Measurements from ENCODE around the gene TPM2. TPM values are rescaled to one million over a fixed set of nuclear protein-coding genes. Genes with fewer than 3 reads are reported as not detected.

The TPM2 gene
- total and polyA plus RNA-seq, 9 of the 15 experiments (the other 6 are each of a cell fraction or from before 2014, with no cell fraction given) = 0.28 to 16.1 (median 4.5) TPM

GRCh38 chr9:35686222-35687203, 3.2 kb downstream of the TPM2 start:
- H3K4me1 ChIP-seq (replicated peaks in 1 of 2; ENCODE audit: control insufficient read depth in 2 of 2, insufficient read depth in 2 of 2, low read length in 2 of 2) = peaks cover 11 to 23% of the 10 kb centered on the region in 2 experiments; a peak in 4 of 5 replicates
- no peak for TF ChIP-seq JUNB (CRISPR knock-in tag; conservative IDR thresholded peaks at IDR 0.05)
- no peak for TF ChIP-seq ZNF354B (CRISPR knock-in tag; IDR thresholded peaks at IDR 0.05)
- no peak for TF ChIP-seq EHMT2 (IDR thresholded peaks at IDR 0.05)
- no peak for TF ChIP-seq ATF1 (CRISPR knock-in tag; IDR thresholded peaks at IDR 0.05)
- TF ChIP-seq ATF1 (tag; IDR thresholded peaks at IDR 0.05) = no peak
- no peak for TF ChIP-seq PRMT5 (CRISPR knock-in tag; IDR thresholded peaks at IDR 0.05)
- TF ChIP-seq ZC3H8 (IDR thresholded peaks at IDR 0.05) = no peak
- no peak for TF ChIP-seq TOE1 (IDR thresholded peaks at IDR 0.05; ENCODE audit: borderline replicate concordance)
- no peak for TF ChIP-seq TOE1 (CRISPR knock-in tag; IDR thresholded peaks at IDR 0.05; ENCODE audit: borderline replicate concordance, low read depth)
- TF ChIP-seq U2AF2 (optimal IDR thresholded peaks at IDR 0.05; ENCODE audit: low read depth, low read length) = no peak
- TF ChIP-seq HNRNPLL (IDR thresholded peaks at IDR 0.05; ENCODE audit: low read depth, low read length, poor library complexity, severe bottlenecking) = no peak
- no peak for TF ChIP-seq JUND (IDR thresholded peaks at IDR 0.05; ENCODE audit: borderline replicate concordance, low read depth, low read length)
- TF ChIP-seq JUND (tag; IDR thresholded peaks at IDR 0.05; ENCODE audit: borderline replicate concordance, low read depth, low read length) = no peak
- TF ChIP-seq ZEB2 (IDR thresholded peaks at IDR 0.05) = no peak
- TF ChIP-seq, protein P1, sequence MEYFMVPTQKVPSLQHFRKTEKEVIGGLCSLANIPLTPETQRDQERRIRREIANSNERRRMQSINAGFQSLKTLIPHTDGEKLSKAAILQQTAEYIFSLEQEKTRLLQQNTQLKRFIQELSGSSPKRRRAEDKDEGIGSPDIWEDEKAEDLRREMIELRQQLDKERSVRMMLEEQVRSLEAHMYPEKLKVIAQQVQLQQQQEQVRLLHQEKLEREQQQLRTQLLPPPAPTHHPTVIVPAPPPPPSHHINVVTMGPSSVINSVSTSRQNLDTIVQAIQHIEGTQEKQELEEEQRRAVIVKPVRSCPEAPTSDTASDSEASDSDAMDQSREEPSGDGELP (CRISPR knock-in tag; IDR thresholded peaks at IDR 0.05; ENCODE audit: borderline replicate concordance) = no peak
- no peak for TF ChIP-seq E2F5 (CRISPR knock-in tag; IDR thresholded peaks at IDR 0.05)
- no peak for TF ChIP-seq ZNF146 (CRISPR knock-in tag; IDR thresholded peaks at IDR 0.05; ENCODE audit: unreplicated experiment)
- no peak for TF ChIP-seq BMI1 (IDR thresholded peaks at IDR 0.05; ENCODE audit: low read length)
- TF ChIP-seq ETV5 (CRISPR knock-in tag; IDR thresholded peaks at IDR 0.05; ENCODE audit: low read depth) = no peak
- no peak for TF ChIP-seq MEIS2 (IDR thresholded peaks at IDR 0.05; ENCODE audit: partially characterized antibody)
- no peak for TF ChIP-seq ZNF3 (CRISPR knock-in tag; IDR thresholded peaks at IDR 0.05)
- TF ChIP-seq, protein P2, sequence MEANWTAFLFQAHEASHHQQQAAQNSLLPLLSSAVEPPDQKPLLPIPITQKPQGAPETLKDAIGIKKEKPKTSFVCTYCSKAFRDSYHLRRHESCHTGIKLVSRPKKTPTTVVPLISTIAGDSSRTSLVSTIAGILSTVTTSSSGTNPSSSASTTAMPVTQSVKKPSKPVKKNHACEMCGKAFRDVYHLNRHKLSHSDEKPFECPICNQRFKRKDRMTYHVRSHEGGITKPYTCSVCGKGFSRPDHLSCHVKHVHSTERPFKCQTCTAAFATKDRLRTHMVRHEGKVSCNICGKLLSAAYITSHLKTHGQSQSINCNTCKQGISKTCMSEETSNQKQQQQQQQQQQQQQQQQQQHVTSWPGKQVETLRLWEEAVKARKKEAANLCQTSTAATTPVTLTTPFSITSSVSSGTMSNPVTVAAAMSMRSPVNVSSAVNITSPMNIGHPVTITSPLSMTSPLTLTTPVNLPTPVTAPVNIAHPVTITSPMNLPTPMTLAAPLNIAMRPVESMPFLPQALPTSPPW (CRISPR knock-in tag; IDR thresholded peaks at IDR 0.05) = no peak
- H3K4me2 ChIP-seq (ENCODE audit: insufficient read depth, low read length) = no peak overlapping the region
- H3K4me3 ChIP-seq = no peak overlapping the region
- 70% methylated on average over 11 of the region's 11 CpGs for WGBS (ENCODE audit: insufficient coverage, low coverage, missing lambda C conversion rate)
- no peaks in the 10 kb centered on the region for H3K27me3 ChIP-seq (ENCODE audit: control insufficient read depth in 2 of 2, insufficient read depth in 2 of 2, low read length in 2 of 2)
- H3K36me3 ChIP-seq (ENCODE audit: control insufficient read depth, insufficient read depth, low read length) = peaks cover 7% of the 10 kb centered on the region; the same call in 2 of the 3 replicates
- BruUV-seq (replicated peaks) = no TSS peak
- no peak overlapping the region for H3K9ac ChIP-seq (ENCODE audit: insufficient read depth in 1 of 2, low read depth in 2 of 2, low read length in 2 of 2)
- FAIRE-seq (no peak), DNase-seq (ENCODE audit: extremely low read depth in 1 of 4, low spot score in 3 of 4) (no peak), ATAC-seq (no peak)
- H2AFZ ChIP-seq (ENCODE audit: low read depth, low read length) = no peak overlapping the region
- ChIA-PET CTCF (ENCODE audit: low intra/inter-chr PET ratio) (no interaction called here), POLR2A (interaction anchor here (1.0 to 1.3 kb wide), 3 partner anchors 8 to 126 kb away, joined by 3 to 5 read pairs (median 4); partner anchors contain the start of gene SPAG8)
- H4K20me1 ChIP-seq (replicated peaks; ENCODE audit: control insufficient read depth, insufficient read depth, low read length) = no peaks in the 10 kb centered on the region
- no peaks in the 10 kb centered on the region for H3K9me3 ChIP-seq (replicated peaks; ENCODE audit: control insufficient read depth, insufficient read depth, low read depth, low read length)
- in situ Hi-C loops (cut with MboI) = no loop called here
- intact Hi-C loops (cut with micrococcal nuclease) = no loop called here
- no peak overlapping the region for H3K27ac ChIP-seq (ENCODE audit: extremely low read depth, low read depth, low read length)
- no peaks in the 10 kb centered on the region for H3K9me1 ChIP-seq (ENCODE audit: control insufficient read depth, insufficient read depth, low read length)
- no peaks in the 10 kb centered on the region for H3K79me2 ChIP-seq (ENCODE audit: control insufficient read depth, insufficient read depth, low read length)
